Naive B cell (primary cell): ENCODE measurements around the gene ANKRD7. TPM values are rescaled to one million over a fixed set of nuclear protein-coding genes. Genes with fewer than 3 reads are reported as not detected.

Experiments
- ATAC-seq, 2 donors: fragments of 150-1000 bp; cut with Tn5 transposase; 2 replicates each; pipeline ENCODE4 v1.10.0; 2021; ENCODE audit warnings: low read depth in 2 of 2, mild to moderate bottlenecking in 2 of 2, moderate library complexity in 2 of 2
- DNase-seq: peaks from one replicate; pipeline ENCODE4 v3.0.0; 2022
- H3K27ac Mint-ChIP-seq, 6 donors: one replicate each; pipeline ENCODE4 v1.8.0; 2020 to 2022; ENCODE audit warnings: mild to moderate bottlenecking in 6 of 6, mixed read lengths in 6 of 6, moderate library complexity in 5 of 6, inconsistent platforms in 2 of 6
- H3K27me3 Mint-ChIP-seq, 3 donors: one replicate each; pipeline ENCODE4 v1.8.0; 2021 to 2022; ENCODE audit warnings: mixed read lengths in 3 of 3, mild to moderate bottlenecking in 1 of 3
- H3K36me3 Mint-ChIP-seq, 2 donors: one replicate each; pipeline ENCODE4 v1.8.0; 2020 to 2022; ENCODE audit warnings: mixed read lengths in 2 of 2, inconsistent platforms in 1 of 2, mild to moderate bottlenecking in 1 of 2
- H3K4me1 Mint-ChIP-seq, 3 donors: one replicate each; pipeline ENCODE4 v1.8.0; 2020 to 2022; ENCODE audit warnings: mixed read lengths in 3 of 3, inconsistent platforms in 1 of 3, mild to moderate bottlenecking in 1 of 3, moderate library complexity in 1 of 3
- H3K4me3 Mint-ChIP-seq, 8 donors: one replicate each; pipeline ENCODE4 v1.8.0; 2020 to 2022; ENCODE audit warnings: mild to moderate bottlenecking in 8 of 8, mixed read lengths in 8 of 8, moderate library complexity in 8 of 8, inconsistent platforms in 2 of 8
- H3K9me3 Mint-ChIP-seq, 7 donors: one replicate each; pipeline ENCODE4 v1.8.0; 2020 to 2022; ENCODE audit warnings: mixed read lengths in 7 of 7, mild to moderate bottlenecking in 5 of 7, inconsistent platforms in 2 of 7, moderate library complexity in 1 of 7
- polyA plus RNA-seq, 6 donors: library from polyadenylated mRNA; unstranded; fragments of 300-500 nt; fragmentation: Illumina TruSeq; gene quantifications; one replicate each; pipeline ENCODE4 v1.2.3, GENCODE V29; 2021; ENCODE audit warnings: low read depth in 6 of 6

Gene ANKRD7
- polyA plus RNA-seq, 6 donors from 2014 or later: 2.2 TPM; not detected in 5

GRCh38 chr7:118250860-118251494 is 26.5 kb downstream of the ANKRD7 start:
- no peaks in the 10 kb centered on the region for H3K36me3 Mint-ChIP-seq

GRCh38 chr7:118252087-118252486 is 27.6 kb downstream of the ANKRD7 start:
- Mint-ChIP-seq H3K27ac (no peak overlapping the region), H3K27me3 (peaks cover 9 to 17% (median 11%) of the 10 kb centered on the region in 3 donors), H3K4me1 (no peaks in the 10 kb centered on the region), H3K9me3 (no peaks in the 10 kb centered on the region), H3K36me3 (no peaks in the 10 kb centered on the region), H3K4me3 (no peak overlapping the region)
- DNase-seq: no peak
- no peak for ATAC-seq

More at GRCh38 chr7:118250860-118251494, 26.5 kb downstream of the ANKRD7 start:
- DNase-seq (no peak), ATAC-seq (no peak)
- H3K27ac Mint-ChIP-seq: no peak overlapping the region
- H3K4me1 Mint-ChIP-seq: no peaks in the 10 kb centered on the region
- no peaks in the 10 kb centered on the region for H3K9me3 Mint-ChIP-seq
- H3K4me3 Mint-ChIP-seq: no peak overlapping the region
- peaks cover 11 to 17% (median 13%) of the 10 kb centered on the region in 3 donors for H3K27me3 Mint-ChIP-seq

GRCh38 chr7:118259115-118259514 is 34.6 kb downstream of the ANKRD7 start:
- H3K27ac Mint-ChIP-seq: no peak overlapping the region
- ATAC-seq: no peak
- no peaks in the 10 kb centered on the region for H3K9me3 Mint-ChIP-seq
- no peaks in the 10 kb centered on the region for H3K4me1 Mint-ChIP-seq
- no peak overlapping the region for H3K4me3 Mint-ChIP-seq
- peaks cover 0 to 17% (median under 1%) of the 10 kb centered on the region in 3 donors for H3K27me3 Mint-ChIP-seq
- no peaks in the 10 kb centered on the region for H3K36me3 Mint-ChIP-seq
- no peak for DNase-seq

- H3K36me3 Mint-ChIP-seq: no peaks in the 10 kb centered on the region
- peaks cover 0 to 28% (median 13%) of the 10 kb centered on the region in 3 donors for H3K27me3 Mint-ChIP-seq
- no peaks in the 10 kb centered on the region for H3K9me3 Mint-ChIP-seq
- H3K27ac Mint-ChIP-seq: no peak overlapping the region
- no peak for ATAC-seq
- H3K4me3 Mint-ChIP-seq: no peak overlapping the region
- H3K4me1 Mint-ChIP-seq: no peaks in the 10 kb centered on the region
- no peak for DNase-seq
Measured at GRCh38 chr7:118264836-118265235, 40.3 kb downstream of the ANKRD7 start.

GRCh38 chr7:118280319-118281012 is 56.0 kb downstream of the ANKRD7 start:
- Mint-ChIP-seq H3K36me3 (no peaks in the 10 kb centered on the region), H3K9me3 (peaks cover 0 to 20% (median 8%) of the 10 kb centered on the region in 7 donors), H3K4me1 (no peaks in the 10 kb centered on the region), H3K27me3 (peaks cover 38 to 54% (median 39%) of the 10 kb centered on the region in 3 donors), H3K4me3 (no peak overlapping the region), H3K27ac (no peak overlapping the region)
- DNase-seq (no peak), ATAC-seq (no peak)

GRCh38 chr7:118281196-118281595 is 56.7 kb downstream of the ANKRD7 start:
- ATAC-seq (no peak), DNase-seq (no peak)
- Mint-ChIP-seq H3K4me1 (no peaks in the 10 kb centered on the region), H3K27ac (no peak overlapping the region), H3K4me3 (no peak overlapping the region), H3K36me3 (no peaks in the 10 kb centered on the region), H3K27me3 (peaks cover 35 to 50% (median 38%) of the 10 kb centered on the region in 3 donors), H3K9me3 (peaks cover 0 to 20% (median 8%) of the 10 kb centered on the region in 7 donors)

GRCh38 chr7:118285358-118285757 is 60.9 kb downstream of the ANKRD7 start:
- H3K4me1 Mint-ChIP-seq: peaks cover 18 to 33% (median 21%) of the 10 kb centered on the region in 3 donors

GRCh38 chr7:118286131-118286530 is 61.6 kb downstream of the ANKRD7 start:
- H3K27me3 Mint-ChIP-seq: peaks cover 23 to 32% (median 24%) of the 10 kb centered on the region in 3 donors
- H3K36me3 Mint-ChIP-seq: peaks cover 4 to 20% of the 10 kb centered on the region in 2 donors
- H3K9me3 Mint-ChIP-seq: peaks cover 13 to 53% (median 44%) of the 10 kb centered on the region in 7 donors
- H3K4me3 Mint-ChIP-seq: no peak overlapping the region
- DNase-seq (no peak), ATAC-seq (no peak)
- H3K27ac Mint-ChIP-seq: no peak overlapping the region
- H3K4me1 Mint-ChIP-seq: peaks cover 18 to 33% (median 21%) of the 10 kb centered on the region in 3 donors

More at GRCh38 chr7:118285358-118285757, 60.9 kb downstream of the ANKRD7 start:
- H3K27me3 Mint-ChIP-seq: peaks cover 27 to 40% (median 28%) of the 10 kb centered on the region in 3 donors
- no peak overlapping the region for H3K4me3 Mint-ChIP-seq
- ATAC-seq: no peak
- no peak for DNase-seq
- H3K27ac Mint-ChIP-seq: no peak overlapping the region
- H3K36me3 Mint-ChIP-seq: peaks cover 4 to 17% of the 10 kb centered on the region in 2 donors
- peaks cover 13 to 48% (median 37%) of the 10 kb centered on the region in 7 donors for H3K9me3 Mint-ChIP-seq

- peaks cover 11 to 38% (median 33%) of the 10 kb centered on the region in 3 donors for H3K27me3 Mint-ChIP-seq
Measured at GRCh38 chr7:118288098-118288497, 63.6 kb downstream of the ANKRD7 start.

GRCh38 chr7:118289476-118289875 is 65.0 kb downstream of the ANKRD7 start:
- peak overlapping the region in 3 of 8 donors; percentile 25 to 75 (median 30) for H3K4me3 Mint-ChIP-seq
- peaks cover 9 to 20% of the 10 kb centered on the region in 2 donors for H3K36me3 Mint-ChIP-seq
- peaks cover 18 to 33% (median 21%) of the 10 kb centered on the region in 3 donors for H3K4me1 Mint-ChIP-seq
- H3K9me3 Mint-ChIP-seq: peaks cover 16 to 60% (median 49%) of the 10 kb centered on the region in 7 donors
- no peak for ATAC-seq
- H3K27ac Mint-ChIP-seq: peak overlapping the region in 1 of 6 donors; percentile 23
- DNase-seq: no peak
- H3K27me3 Mint-ChIP-seq: peaks cover 11 to 38% (median 33%) of the 10 kb centered on the region in 3 donors

More at GRCh38 chr7:118288098-118288497, 63.6 kb downstream of the ANKRD7 start:
- Mint-ChIP-seq H3K4me3 (peak overlapping the region; percentile 2 to 75 (median 44)), H3K36me3 (peaks cover 9 to 20% of the 10 kb centered on the region in 2 donors), H3K4me1 (peaks cover 18 to 33% (median 21%) of the 10 kb centered on the region in 3 donors), H3K9me3 (peaks cover 16 to 60% (median 55%) of the 10 kb centered on the region in 7 donors), H3K27ac (peak overlapping the region in 3 of 6 donors; percentile 8 to 81 (median 35))
- peak; percentile 19 for DNase-seq
- ATAC-seq: peak in 1 of 2 donors; percentile 58

Other genes with a start within 250 kb of the ANKRD7 start
- 10 to 100 TPM; 23.9 to 51.7 (median 41.2) TPM for gene LSM8, start 40.5 kb upstream of the ANKRD7 start, polyA plus RNA-seq